ENCODE measurements around the gene FBLN1.
"Not testable (repeated sequence)": the region's sequence is repeated elsewhere in the genome, so short reads cannot be mapped to it uniquely, and the experiment has no call there.

DNA sequence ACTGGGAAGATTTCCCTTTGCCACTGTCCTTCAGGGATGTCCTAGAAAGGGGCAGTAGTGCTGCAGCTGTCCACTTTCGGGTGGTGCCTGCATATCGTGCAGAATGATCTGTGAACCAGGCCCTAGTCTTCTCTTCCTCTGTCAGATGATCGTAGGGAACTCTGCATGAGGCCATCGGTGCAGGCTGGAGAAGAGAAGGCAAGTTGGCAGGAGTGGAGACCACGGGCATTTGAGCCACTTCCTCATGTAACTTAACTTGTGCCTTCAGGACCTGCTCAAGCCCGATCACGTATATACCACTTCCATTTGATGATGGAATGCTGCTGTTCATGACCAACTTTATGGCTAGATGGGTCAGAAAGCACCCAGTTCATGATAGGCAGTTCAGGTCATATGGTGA, 55.2 kb downstream of the FBLN1 start:
- TF ChIP-seq POLR2A (IDR thresholded peaks at IDR 0.05), result not testable (repeated sequence)
- TF ChIP-seq, protein P1, sequence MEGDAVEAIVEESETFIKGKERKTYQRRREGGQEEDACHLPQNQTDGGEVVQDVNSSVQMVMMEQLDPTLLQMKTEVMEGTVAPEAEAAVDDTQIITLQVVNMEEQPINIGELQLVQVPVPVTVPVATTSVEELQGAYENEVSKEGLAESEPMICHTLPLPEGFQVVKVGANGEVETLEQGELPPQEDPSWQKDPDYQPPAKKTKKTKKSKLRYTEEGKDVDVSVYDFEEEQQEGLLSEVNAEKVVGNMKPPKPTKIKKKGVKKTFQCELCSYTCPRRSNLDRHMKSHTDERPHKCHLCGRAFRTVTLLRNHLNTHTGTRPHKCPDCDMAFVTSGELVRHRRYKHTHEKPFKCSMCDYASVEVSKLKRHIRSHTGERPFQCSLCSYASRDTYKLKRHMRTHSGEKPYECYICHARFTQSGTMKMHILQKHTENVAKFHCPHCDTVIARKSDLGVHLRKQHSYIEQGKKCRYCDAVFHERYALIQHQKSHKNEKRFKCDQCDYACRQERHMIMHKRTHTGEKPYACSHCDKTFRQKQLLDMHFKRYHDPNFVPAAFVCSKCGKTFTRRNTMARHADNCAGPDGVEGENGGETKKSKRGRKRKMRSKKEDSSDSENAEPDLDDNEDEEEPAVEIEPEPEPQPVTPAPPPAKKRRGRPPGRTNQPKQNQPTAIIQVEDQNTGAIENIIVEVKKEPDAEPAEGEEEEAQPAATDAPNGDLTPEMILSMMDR (IDR thresholded peaks at IDR 0.05), result not testable (repeated sequence)
